ENCODE data around the gene PPIA. TPM values are rescaled to one million over a fixed set of nuclear protein-coding genes. Genes with fewer than 3 reads are reported as not detected.
"Not testable (repeated sequence)": the region's sequence is repeated elsewhere in the genome, so short reads cannot be mapped to it uniquely, and the experiment has no call there.

Gene PPIA
- total RNA-seq, 1 donor from 2014 or later, result 2,446 TPM

DNA sequence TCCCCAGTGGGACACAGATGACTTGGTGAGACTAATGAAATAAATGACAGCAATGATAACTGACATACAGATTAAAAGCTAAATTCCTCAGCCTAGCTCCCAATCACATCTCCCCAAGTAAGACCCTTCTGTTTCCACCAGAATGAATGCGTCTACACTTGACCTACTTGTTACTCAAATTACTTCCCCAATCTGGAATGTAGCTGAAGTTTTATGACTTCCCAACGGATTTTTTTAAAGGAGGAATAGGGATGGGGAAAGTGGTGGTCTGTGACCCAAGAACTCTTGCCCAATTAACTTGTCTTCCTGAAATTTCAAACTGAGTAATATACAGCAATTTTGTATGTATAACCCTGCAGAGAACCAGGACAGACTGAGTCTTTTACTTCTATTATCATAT is 42.3 kb downstream of the PPIA start:
- Mint-ChIP-seq H3K36me3 (ENCODE audit: low read depth) (peaks cover 68% of the 10 kb centered on the region), H3K9me3 (no peaks in the 10 kb centered on the region), H3K4me1 (ENCODE audit: low read depth) (peaks cover 12% of the 10 kb centered on the region), H3K27ac (no peak overlapping the region), H3K27me3 (ENCODE audit: low read depth) (no peaks in the 10 kb centered on the region), H3K4me3 (ENCODE audit: low read depth) (no peak overlapping the region)
- intact Hi-C loops (cut with micrococcal nuclease), result no loop called here
- no peak for DNase-seq (ENCODE audit: low spot score)

DNA sequence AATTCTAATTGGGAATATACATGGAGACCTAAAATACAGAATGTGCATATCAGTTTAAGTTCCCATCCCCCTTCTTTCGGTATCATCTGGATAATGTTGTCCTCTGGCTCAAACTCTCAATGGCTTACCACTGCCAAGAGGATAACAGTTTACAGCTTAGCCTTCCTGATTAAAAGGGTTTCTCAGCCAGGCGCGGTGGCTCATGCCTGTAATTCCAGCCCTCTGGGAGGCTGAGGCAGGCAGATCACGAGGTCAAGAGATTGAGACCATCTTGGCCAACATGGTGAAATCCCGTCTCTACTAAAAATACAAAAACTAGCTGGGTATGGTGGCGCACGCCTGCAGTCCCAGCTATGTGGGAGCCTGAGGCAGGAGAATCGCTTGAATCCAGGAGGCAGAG is 46.2 kb downstream of the PPIA start:
- peaks cover 50% of the 10 kb centered on the region for H3K36me3 Mint-ChIP-seq (ENCODE audit: low read depth)
- intact Hi-C loops (cut with micrococcal nuclease); H3K27me3 Mint-ChIP-seq (ENCODE audit: low read depth); H3K4me3 Mint-ChIP-seq (ENCODE audit: low read depth); DNase-seq (ENCODE audit: low spot score); H3K9me3 Mint-ChIP-seq: not testable (repeated sequence)
- H3K4me1 Mint-ChIP-seq (ENCODE audit: low read depth), result peaks cover 34% of the 10 kb centered on the region
- H3K27ac Mint-ChIP-seq, result peak overlapping the region; percentile 2

DNA sequence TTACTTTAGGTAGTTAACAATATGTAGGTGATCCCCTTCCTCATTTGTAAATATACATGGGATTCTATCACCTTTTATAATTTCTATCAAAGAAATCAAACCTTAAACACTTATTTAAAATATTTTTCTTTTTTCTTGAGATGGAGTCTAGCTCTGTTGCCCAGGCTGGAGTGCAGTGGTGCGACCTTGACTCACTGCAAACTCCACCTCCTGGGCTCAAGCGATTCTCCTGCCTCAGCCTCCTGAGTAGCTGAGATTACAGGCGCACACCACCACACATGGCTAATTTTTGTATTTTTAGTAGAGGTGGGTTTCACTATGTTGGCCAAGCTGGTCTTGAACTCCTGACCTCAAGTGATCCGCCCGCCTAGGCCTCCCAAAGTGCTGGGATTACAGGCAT is 47.0 kb downstream of the PPIA start:
- H3K9me3 Mint-ChIP-seq; DNase-seq (ENCODE audit: low spot score); intact Hi-C loops (cut with micrococcal nuclease); H3K27me3 Mint-ChIP-seq (ENCODE audit: low read depth); H3K27ac Mint-ChIP-seq; H3K4me3 Mint-ChIP-seq (ENCODE audit: low read depth): not testable (repeated sequence)
- Mint-ChIP-seq H3K36me3 (ENCODE audit: low read depth) (peaks cover 48% of the 10 kb centered on the region), H3K4me1 (ENCODE audit: low read depth) (peaks cover 34% of the 10 kb centered on the region)

DNA sequence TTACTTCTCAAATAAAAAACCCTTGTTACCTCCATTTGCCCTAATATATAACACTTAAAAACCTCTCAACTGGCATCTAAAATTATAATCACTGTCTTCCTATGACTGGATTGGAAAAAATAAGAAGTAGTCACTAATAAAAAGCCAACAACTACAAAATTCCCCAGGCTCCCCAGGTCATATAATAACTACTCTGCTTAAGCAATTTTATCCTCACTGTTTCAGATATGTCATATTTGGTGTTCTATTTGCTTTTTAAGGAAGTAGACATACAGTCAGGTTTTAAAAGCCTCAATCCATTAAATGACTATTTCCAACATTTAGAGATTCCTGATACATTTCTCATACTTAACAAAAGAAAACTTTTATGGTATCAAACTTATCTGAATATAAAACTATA is 49.0 kb downstream of the PPIA start:
- H3K4me3 Mint-ChIP-seq (ENCODE audit: low read depth), result peak overlapping the region; percentile 91
- intact Hi-C loops (cut with micrococcal nuclease), result loop anchor here (5.0 kb wide), 1 partner anchor 132 kb away; the partner anchor contains the start of gene MYO1G
- H3K36me3 Mint-ChIP-seq (ENCODE audit: low read depth), result peaks cover 41% of the 10 kb centered on the region
- no peaks in the 10 kb centered on the region for H3K9me3 Mint-ChIP-seq
- no peak overlapping the region for H3K27ac Mint-ChIP-seq
- no peaks in the 10 kb centered on the region for H3K27me3 Mint-ChIP-seq (ENCODE audit: low read depth)
- peaks cover 51% of the 10 kb centered on the region for H3K4me1 Mint-ChIP-seq (ENCODE audit: low read depth)
- DNase-seq (ENCODE audit: low spot score), result no peak

DNA sequence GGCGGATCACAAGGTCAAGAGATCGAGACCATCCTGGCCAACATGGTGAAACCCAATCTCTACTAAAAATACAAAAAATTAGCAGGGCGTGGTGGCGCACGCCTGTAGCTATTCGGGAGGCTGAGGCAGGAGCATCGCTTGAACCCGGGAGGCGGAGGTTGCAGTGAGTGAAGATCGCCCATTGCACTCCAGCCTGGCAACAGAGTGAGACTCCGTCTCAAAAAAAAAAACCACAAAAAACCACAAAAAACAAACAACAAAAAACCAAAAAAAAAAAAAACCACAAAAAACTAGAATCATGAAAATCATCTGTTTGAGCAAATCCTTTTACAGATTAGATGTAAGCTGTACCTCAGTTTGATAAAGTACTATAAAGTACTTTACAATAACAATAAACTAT is 49.9 kb downstream of the PPIA start:
- DNase-seq (ENCODE audit: low spot score); H3K27me3 Mint-ChIP-seq (ENCODE audit: low read depth); H3K9me3 Mint-ChIP-seq: not testable (repeated sequence)
- Mint-ChIP-seq H3K4me1 (ENCODE audit: low read depth) (peaks cover 52% of the 10 kb centered on the region), H3K27ac (peak overlapping the region; percentile 70), H3K36me3 (ENCODE audit: low read depth) (peaks cover 32% of the 10 kb centered on the region), H3K4me3 (ENCODE audit: low read depth) (peak overlapping the region; percentile 91)
- intact Hi-C loops (cut with micrococcal nuclease), result loop anchor here (2.0 to 5.0 kb wide), 2 partner anchors 76 to 131 kb away; partner anchors contain the start of gene MYO1G

DNA sequence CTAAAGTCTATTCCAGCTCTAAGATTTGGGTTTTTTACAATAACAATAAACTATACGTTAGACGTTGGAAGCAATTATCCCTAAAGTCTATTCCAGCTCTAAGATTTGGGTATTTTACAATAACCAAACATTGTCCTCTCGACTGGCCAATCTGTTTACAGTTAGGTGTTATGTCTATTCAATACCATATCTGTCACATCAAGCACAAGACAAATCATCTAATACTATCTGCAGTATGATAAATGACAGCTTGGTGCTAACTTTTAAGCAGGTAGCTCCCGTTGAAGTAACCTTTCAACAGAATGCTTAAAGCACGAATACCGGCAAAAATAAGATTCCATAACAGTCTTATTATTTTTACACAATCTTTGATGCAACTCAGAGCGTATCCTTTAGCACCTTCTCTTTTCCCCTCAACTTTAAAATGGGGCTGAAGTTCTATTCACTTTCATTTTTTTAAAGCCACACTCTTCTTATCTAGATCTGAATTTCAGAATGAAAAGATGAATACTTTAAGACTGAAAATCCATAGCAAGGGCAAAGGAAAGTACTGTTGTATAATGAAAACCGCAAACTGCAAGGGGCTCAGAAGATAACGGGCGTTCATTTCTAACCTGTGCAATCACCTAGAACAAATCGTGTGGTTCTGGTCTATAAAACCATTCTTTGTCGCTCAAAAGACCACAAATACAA is 50.5 kb downstream of the PPIA start:
- Mint-ChIP-seq H3K4me1 (ENCODE audit: low read depth) (peaks cover 48% of the 10 kb centered on the region), H3K36me3 (ENCODE audit: low read depth) (peaks cover 26% of the 10 kb centered on the region), H3K27ac (peak overlapping the region; percentile 96), H3K27me3 (ENCODE audit: low read depth) (no peaks in the 10 kb centered on the region), H3K4me3 (ENCODE audit: low read depth) (peak overlapping the region; percentile 91), H3K9me3 (no peaks in the 10 kb centered on the region)
- DNase-seq (ENCODE audit: low spot score), result no peak
- intact Hi-C loops (cut with micrococcal nuclease), result loop anchor here (2.0 to 5.0 kb wide), 2 partner anchors 76 to 130 kb away; partner anchors contain the start of gene MYO1G

DNA sequence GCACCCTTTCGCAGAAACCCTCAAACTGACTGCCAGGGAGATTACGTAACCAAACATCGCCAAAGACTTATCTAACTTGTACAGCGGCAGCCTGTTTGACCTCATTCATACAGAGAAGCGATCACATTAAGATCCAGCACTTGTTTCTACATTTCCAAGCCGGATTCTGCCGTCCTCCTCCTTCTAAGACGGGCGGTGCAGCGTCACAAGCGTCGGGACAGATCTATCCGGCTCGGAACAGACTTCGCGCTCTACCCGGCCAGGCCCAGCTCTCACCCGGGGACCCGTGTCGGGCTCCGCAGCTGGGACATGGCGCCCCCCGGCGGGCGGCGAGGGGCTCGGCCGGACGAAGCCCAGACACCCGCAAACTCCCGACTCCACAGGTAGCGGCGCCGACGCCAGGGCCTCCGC is 51.0 kb downstream of the PPIA start:
- intact Hi-C loops (cut with micrococcal nuclease), result loop anchor here (2.0 to 5.0 kb wide), 2 partner anchors 75 to 130 kb away; partner anchors contain the start of gene MYO1G
- DNase-seq (ENCODE audit: low spot score), result peak; percentile 83

DNA sequence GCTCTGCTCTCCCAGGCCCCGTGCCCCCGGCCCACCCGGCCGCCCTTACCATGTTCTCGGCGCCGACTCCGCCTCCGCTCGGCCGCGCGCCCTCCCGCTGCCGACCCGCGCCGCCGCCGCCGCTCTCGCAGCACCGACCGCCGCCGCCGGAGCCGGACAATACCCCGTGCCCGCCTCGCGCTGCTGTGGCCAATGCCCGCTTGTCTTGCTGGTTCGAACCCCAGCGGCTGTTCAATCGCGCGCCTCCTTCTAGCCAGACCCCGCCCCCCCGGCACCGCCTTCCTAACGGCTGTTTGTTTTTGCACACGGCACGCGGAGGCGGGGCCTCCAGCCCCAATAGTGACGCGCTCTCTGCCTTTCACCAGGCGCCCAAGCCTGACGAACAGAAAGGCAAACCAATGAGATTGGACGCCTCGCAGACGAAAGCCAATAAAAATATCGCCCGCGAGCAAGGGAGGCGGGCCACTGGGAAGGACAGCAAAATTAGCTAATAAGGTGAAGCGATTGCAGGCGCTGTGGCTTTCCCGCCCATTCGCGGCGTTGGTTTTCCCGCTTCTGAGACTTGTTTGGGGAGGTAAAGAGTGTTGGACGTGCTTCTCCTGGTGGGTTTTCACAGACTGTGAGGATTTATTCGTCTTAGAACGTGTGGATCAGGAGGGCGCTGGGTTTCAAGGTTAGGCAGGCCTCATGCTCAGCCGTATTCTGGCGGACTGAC is 51.6 kb downstream of the PPIA start, which contains the start of gene H2AZ2:
Gene H2AZ2 (minus strand): TSS at position 168 of the 715 bp plus-strand sequence. CDS start 116 bp downstream, at position 52.
- H3K4me1 Mint-ChIP-seq (ENCODE audit: low read depth), result peaks cover 47% of the 10 kb centered on the region
- H3K27me3 Mint-ChIP-seq (ENCODE audit: low read depth), result no peaks in the 10 kb centered on the region
- DNase-seq (ENCODE audit: low spot score), result peak; percentile 100
- peak within 1 kb of the TSS; percentile 91 for H3K4me3 Mint-ChIP-seq (ENCODE audit: low read depth)
- H3K27ac Mint-ChIP-seq, result peak within 1 kb of the TSS; percentile 97
- H3K9me3 Mint-ChIP-seq, result no peaks in the 10 kb centered on the region
- H3K36me3 Mint-ChIP-seq (ENCODE audit: low read depth), result peaks cover 18% of the 10 kb centered on the region
- intact Hi-C loops (cut with micrococcal nuclease), result loop anchor here (1.0 to 5.0 kb wide), 12 partner anchors 9 to 266 kb away; partner anchors contain the start of genes MYO1G, OGDH, PPIA and PURB

More for the DNA sequence above, 51.0 kb downstream of the PPIA start:
- Mint-ChIP-seq H3K4me1 (ENCODE audit: low read depth) (peaks cover 44% of the 10 kb centered on the region), H3K27ac (peak overlapping the region; percentile 96), H3K4me3 (ENCODE audit: low read depth) (peak overlapping the region; percentile 91), H3K36me3 (ENCODE audit: low read depth) (peaks cover 20% of the 10 kb centered on the region), H3K27me3 (ENCODE audit: low read depth) (no peaks in the 10 kb centered on the region), H3K9me3 (no peaks in the 10 kb centered on the region)

DNA sequence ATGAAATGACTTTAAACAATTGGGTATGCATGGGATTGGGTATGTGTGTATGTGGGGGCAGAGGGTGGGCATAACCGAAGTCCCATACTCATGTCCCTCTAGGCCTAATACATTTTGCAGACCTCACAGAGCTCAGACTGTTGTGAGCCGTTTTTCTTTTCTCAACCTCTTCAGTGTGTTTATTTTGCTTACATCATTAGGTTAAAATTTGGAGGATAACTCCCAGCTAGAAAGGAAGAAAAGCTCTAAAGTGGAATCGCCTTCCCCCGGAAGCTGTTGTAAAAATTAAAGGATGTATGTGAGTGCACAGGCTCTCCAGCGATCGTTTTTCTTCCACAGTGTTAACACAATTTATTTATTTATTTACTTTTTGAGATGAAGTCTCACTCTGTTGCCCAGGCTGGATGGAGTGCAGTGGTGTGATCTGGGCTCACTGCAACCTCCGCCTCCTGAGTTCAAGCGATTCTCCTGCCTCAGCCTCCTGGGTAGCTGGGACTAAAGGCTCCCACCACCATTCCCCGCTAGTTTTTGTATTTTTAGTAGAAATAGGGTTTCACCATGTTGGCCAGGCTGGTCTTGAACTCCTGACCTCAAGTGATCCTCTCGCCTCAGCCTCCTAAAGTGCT is 52.9 kb downstream of the PPIA start:
- intact Hi-C loops (cut with micrococcal nuclease), result loop anchor here (2.0 to 5.0 kb wide), 3 partner anchors 65 to 128 kb away; partner anchors contain the start of gene MYO1G
- Mint-ChIP-seq H3K4me1 (ENCODE audit: low read depth) (peaks cover 50% of the 10 kb centered on the region), H3K9me3 (no peaks in the 10 kb centered on the region), H3K27ac (peak overlapping the region; percentile 97), H3K36me3 (ENCODE audit: low read depth) (peaks cover 15% of the 10 kb centered on the region), H3K4me3 (ENCODE audit: low read depth) (peak overlapping the region; percentile 91), H3K27me3 (ENCODE audit: low read depth) (no peaks in the 10 kb centered on the region)
- no peak for DNase-seq (ENCODE audit: low spot score)

DNA sequence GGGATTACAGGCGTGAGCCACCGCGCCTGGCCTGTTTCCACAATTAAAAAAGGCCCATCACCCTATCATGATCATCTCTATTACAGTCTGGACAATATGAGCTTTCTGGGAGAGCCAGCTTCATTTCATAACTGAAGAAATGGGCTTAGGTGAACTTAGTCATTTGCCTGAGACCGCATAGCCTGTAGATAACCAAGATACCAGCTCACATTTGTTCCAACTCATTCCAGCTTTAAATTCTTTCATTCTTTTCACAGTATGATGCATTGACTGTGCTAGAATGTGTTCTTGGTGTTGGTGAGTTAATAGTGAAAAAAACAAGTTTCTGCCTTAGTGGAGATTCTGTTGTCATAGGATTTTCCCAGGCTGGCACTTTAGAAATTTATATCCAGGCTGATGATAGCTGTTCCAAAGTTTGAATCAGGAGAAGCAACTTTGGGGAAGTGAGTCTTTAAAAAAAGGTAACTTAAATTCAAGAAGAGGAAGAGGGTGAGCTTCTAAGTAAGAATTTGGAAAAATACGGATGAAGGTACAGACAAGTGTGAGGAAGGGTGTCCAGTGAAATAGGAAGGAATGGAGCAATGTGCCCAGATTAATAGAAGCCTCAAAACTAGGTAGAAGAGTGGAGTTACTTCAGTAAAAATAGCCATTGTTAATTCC is 53.5 kb downstream of the PPIA start:
- no peak for DNase-seq (ENCODE audit: low spot score)
- no peaks in the 10 kb centered on the region for H3K27me3 Mint-ChIP-seq (ENCODE audit: low read depth)
- H3K4me1 Mint-ChIP-seq (ENCODE audit: low read depth), result peaks cover 46% of the 10 kb centered on the region
- peaks cover 15% of the 10 kb centered on the region for H3K36me3 Mint-ChIP-seq (ENCODE audit: low read depth)
- intact Hi-C loops (cut with micrococcal nuclease), result loop anchor here (2.0 to 5.0 kb wide), 3 partner anchors 65 to 127 kb away; partner anchors contain the start of gene MYO1G
- peak overlapping the region; percentile 97 for H3K27ac Mint-ChIP-seq
- no peaks in the 10 kb centered on the region for H3K9me3 Mint-ChIP-seq
- peak overlapping the region; percentile 91 for H3K4me3 Mint-ChIP-seq (ENCODE audit: low read depth)

DNA sequence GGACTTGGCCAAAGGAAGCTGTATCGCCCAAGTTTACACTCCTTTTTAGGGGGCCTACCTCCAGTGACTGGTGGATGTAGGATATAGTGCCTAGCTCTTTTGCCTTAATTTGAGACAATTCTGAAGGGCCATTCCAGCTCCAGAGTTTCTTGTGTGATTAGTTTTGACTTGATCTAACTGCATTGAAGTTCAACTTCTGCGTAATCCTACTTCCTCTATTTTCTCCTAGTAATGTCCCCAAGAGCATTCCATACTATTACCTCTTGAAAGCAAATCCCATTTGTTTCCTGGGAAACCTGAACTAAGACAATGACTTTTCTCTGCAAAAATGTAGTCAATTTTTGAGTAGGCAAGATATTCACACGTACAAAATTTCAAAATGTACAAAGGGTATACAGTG is 56.1 kb downstream of the PPIA start:
- peaks cover 5% of the 10 kb centered on the region for H3K36me3 Mint-ChIP-seq (ENCODE audit: low read depth)
- H3K4me3 Mint-ChIP-seq (ENCODE audit: low read depth), result no peak overlapping the region
- H3K27me3 Mint-ChIP-seq (ENCODE audit: low read depth), result no peaks in the 10 kb centered on the region
- intact Hi-C loops (cut with micrococcal nuclease), result no loop called here
- no peak for DNase-seq (ENCODE audit: low spot score)
- no peaks in the 10 kb centered on the region for H3K9me3 Mint-ChIP-seq
- no peak overlapping the region for H3K27ac Mint-ChIP-seq
- peaks cover 37% of the 10 kb centered on the region for H3K4me1 Mint-ChIP-seq (ENCODE audit: low read depth)

All from activated T-helper 2 cell treated with anti-CD3 and anti-CD28 coated beads, Interferon-gamma antibody, Interleukin-2, Interleukin-4, amounts not matched to agents 10 μg/mL and 5 μg/mL and 100 μg/mL, durations not matched to agents 14 hours and 24 hours and 36 hours (primary cell).